Liver (tissue), 9 donors: ENCODE data around the gene PDE4B. TPM values are rescaled to one million over a fixed set of nuclear protein-coding genes. Genes with fewer than 3 reads are reported as not detected.

Source experiments
- DNase-seq: peaks from one replicate; pipeline ENCODE4 v3.0.0-alpha.2; 2017; ENCODE audit warnings: low spot score
- H3K27ac ChIP-seq, 2 donors: one replicate each; pipeline ENCODE4 v1.7.0; 2013; ENCODE audit warnings: inconsistent platforms in 2 of 2, low read length in 2 of 2, control low read depth in 1 of 2, low read depth in 1 of 2, mild to moderate bottlenecking in 1 of 2
- H3K27me3 ChIP-seq, 4 donors: one replicate each; pipeline versions ENCODE4 v1.6.1 to v1.7.0; 2013; ENCODE audit warnings: low read length in 3 of 4, inconsistent platforms in 1 of 4, mild to moderate bottlenecking in 1 of 4, moderate library complexity in 1 of 4; ENCODE audit not compliant: control insufficient read depth in 4 of 4, insufficient read depth in 4 of 4
- H3K36me3 ChIP-seq, 4 donors: one replicate each; pipeline versions ENCODE4 v1.6.1 to v1.7.0; 2013; ENCODE audit warnings: low read length in 3 of 4, mild to moderate bottlenecking in 3 of 4, low read depth in 1 of 4, moderate library complexity in 1 of 4; ENCODE audit not compliant: control insufficient read depth in 4 of 4, insufficient read depth in 3 of 4
- H3K4me1 ChIP-seq, 4 donors: one replicate each; pipeline versions ENCODE4 v1.6.1 to v1.7.0; 2013; ENCODE audit warnings: low read length in 3 of 4, mild to moderate bottlenecking in 3 of 4, moderate library complexity in 1 of 4; ENCODE audit not compliant: control insufficient read depth in 4 of 4, insufficient read depth in 4 of 4
- H3K4me3 ChIP-seq, 3 donors: one replicate each; pipeline versions ENCODE4 v1.6.1 to v1.7.0; 2013; ENCODE audit warnings: low read length in 3 of 3, control low read depth in 1 of 3, low read depth in 1 of 3, mild to moderate bottlenecking in 1 of 3
- H3K9ac ChIP-seq, 2 donors: one replicate each; pipeline ENCODE4 v1.7.0; 2013; ENCODE audit warnings: low read length in 2 of 2, mild to moderate bottlenecking in 2 of 2, moderate library complexity in 2 of 2, control low read depth in 1 of 2, low read depth in 1 of 2
- H3K9me3 ChIP-seq, 4 donors: one replicate each; pipeline versions ENCODE4 v1.6.1 to v1.7.0; 2013; ENCODE audit warnings: low read length in 3 of 4; ENCODE audit not compliant: control insufficient read depth in 4 of 4
- ATF3 ChIP-seq: IDR thresholded peaks from 2 replicates; pipeline ENCODE4 v1.6.1; 2016; ENCODE audit warnings: antibody characterized with exemption
- CTCF ChIP-seq: fragments of 150-350 bp; IDR thresholded peaks from 2 replicates; pipeline ENCODE4 v1.5.1; 2017; ENCODE audit warnings: improper control_type of control experiment, low read depth, low read length; ENCODE audit not compliant: missing input control
- FOXA1 ChIP-seq: IDR thresholded peaks from 2 replicates; pipeline ENCODE4 v1.6.1; 2016; ENCODE audit warnings: antibody characterized with exemption
- FOXA2 ChIP-seq: IDR thresholded peaks from 2 replicates; pipeline ENCODE4 v1.6.1; 2016; ENCODE audit warnings: antibody characterized with exemption
- GABPA ChIP-seq, 2 donors: IDR thresholded peaks in 1 of 2; conservative IDR thresholded peaks in 1 of 2; 2 replicates each; pipeline ENCODE4 v1.6.1; 2016; ENCODE audit warnings: antibody characterized with exemption in 2 of 2, mild to moderate bottlenecking in 1 of 2, moderate library complexity in 1 of 2
- HNF4A ChIP-seq, 2 donors: conservative IDR thresholded peaks; 2 replicates each; pipeline ENCODE4 v1.6.1; 2016; ENCODE audit warnings: antibody characterized with exemption in 2 of 2, mild to moderate bottlenecking in 2 of 2
- HNF4G ChIP-seq: IDR thresholded peaks from 2 replicates; pipeline ENCODE4 v1.6.1; 2016; ENCODE audit warnings: antibody characterized with exemption
- NR2F2 ChIP-seq: IDR thresholded peaks from 2 replicates; pipeline ENCODE4 v1.6.1; 2016; ENCODE audit warnings: antibody characterized with exemption
- RAD21 ChIP-seq, 2 donors: IDR thresholded peaks; 2 replicates each; pipeline ENCODE4 v1.6.1; 2016; ENCODE audit warnings: antibody characterized with exemption in 2 of 2, mild to moderate bottlenecking in 2 of 2
- SP1 ChIP-seq: IDR thresholded peaks from 2 replicates; pipeline ENCODE4 v1.6.1; 2018; ENCODE audit warnings: antibody characterized with exemption, mild to moderate bottlenecking
- YY1 ChIP-seq: IDR thresholded peaks from 2 replicates; pipeline ENCODE4 v1.6.1; 2016; ENCODE audit warnings: antibody characterized with exemption, mild to moderate bottlenecking
- ZBTB33 ChIP-seq: IDR thresholded peaks from 2 replicates; pipeline ENCODE4 v1.6.1; 2016; ENCODE audit warnings: antibody characterized with exemption
- WGBS: extraction: QIAGEN DNeasy Blood & Tissue Kit; methylation state at CpG from one replicate; pipeline ENCODE4 v1.1.7; 2013; 5-methylcytosine and 5-hydroxymethylcytosine counted together
- polyA plus RNA-seq, 2 donors: library from polyadenylated mRNA; stranded (reverse) in 1 of 2; unstranded in 1 of 2; fragments of 200-250 nt in 1 of 2; fragments of >200 nt in 1 of 2; fragmentation: Nextera tagmentation in 1 of 2; extraction: Ambion mirVana in 1 of 2; gene quantifications; one replicate each; pipeline versions ENCODE4 v1.2.1 to v1.2.3, GENCODE V29; 2013 to 2015
- total RNA-seq, 2 donors: library from RNA; depleted of rRNA; stranded (reverse); fragments of >200 nt; gene quantifications; one replicate each; pipeline ENCODE4 v1.2.3, GENCODE V29; 2014
- TF ChIP-seq, protein P1 (sequence below): IDR thresholded peaks from 2 replicates; pipeline ENCODE4 v1.6.1; 2016; ENCODE audit warnings: antibody characterized with exemption, mild to moderate bottlenecking
- donor health status: healthy.
- donor health status: healthy.
- donor health status: healthy.
- donor health status: healthy.
- donor health status: healthy.

Gene PDE4B
- total and polyA plus RNA-seq, 4 donors, result 1.9 to 3.9 (median 2.7) TPM

GRCh38 chr1:66374561-66375111 lies 581.9 kb downstream of the PDE4B start:
- Histone ChIP-seq H3K4me1 (no peaks in the 10 kb centered on the region), H3K27me3 (no peaks in the 10 kb centered on the region), H3K36me3 (peaks cover 0 to 5% (median 0%) of the 10 kb centered on the region in 4 donors), H3K4me3 (no peak overlapping the region), H3K9ac (peak overlapping the region in 1 of 2 donors; percentile 5), H3K9me3 (no peaks in the 10 kb centered on the region), H3K27ac (no peak overlapping the region)
- no peak for DNase-seq
- no peak for TF ChIP-seq HNF4A (conservative IDR thresholded peaks at IDR 0.05)
- TF ChIP-seq GABPA (IDR thresholded peaks at IDR 0.05 in 1 of 2, conservative IDR thresholded peaks at IDR 0.05 in 1 of 2), result no peak
- no peak for TF ChIP-seq FOXA1
- no peak for TF ChIP-seq HNF4G
- TF ChIP-seq, protein P1, sequence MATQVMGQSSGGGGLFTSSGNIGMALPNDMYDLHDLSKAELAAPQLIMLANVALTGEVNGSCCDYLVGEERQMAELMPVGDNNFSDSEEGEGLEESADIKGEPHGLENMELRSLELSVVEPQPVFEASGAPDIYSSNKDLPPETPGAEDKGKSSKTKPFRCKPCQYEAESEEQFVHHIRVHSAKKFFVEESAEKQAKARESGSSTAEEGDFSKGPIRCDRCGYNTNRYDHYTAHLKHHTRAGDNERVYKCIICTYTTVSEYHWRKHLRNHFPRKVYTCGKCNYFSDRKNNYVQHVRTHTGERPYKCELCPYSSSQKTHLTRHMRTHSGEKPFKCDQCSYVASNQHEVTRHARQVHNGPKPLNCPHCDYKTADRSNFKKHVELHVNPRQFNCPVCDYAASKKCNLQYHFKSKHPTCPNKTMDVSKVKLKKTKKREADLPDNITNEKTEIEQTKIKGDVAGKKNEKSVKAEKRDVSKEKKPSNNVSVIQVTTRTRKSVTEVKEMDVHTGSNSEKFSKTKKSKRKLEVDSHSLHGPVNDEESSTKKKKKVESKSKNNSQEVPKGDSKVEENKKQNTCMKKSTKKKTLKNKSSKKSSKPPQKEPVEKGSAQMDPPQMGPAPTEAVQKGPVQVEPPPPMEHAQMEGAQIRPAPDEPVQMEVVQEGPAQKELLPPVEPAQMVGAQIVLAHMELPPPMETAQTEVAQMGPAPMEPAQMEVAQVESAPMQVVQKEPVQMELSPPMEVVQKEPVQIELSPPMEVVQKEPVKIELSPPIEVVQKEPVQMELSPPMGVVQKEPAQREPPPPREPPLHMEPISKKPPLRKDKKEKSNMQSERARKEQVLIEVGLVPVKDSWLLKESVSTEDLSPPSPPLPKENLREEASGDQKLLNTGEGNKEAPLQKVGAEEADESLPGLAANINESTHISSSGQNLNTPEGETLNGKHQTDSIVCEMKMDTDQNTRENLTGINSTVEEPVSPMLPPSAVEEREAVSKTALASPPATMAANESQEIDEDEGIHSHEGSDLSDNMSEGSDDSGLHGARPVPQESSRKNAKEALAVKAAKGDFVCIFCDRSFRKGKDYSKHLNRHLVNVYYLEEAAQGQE, result no peak
- no peak for TF ChIP-seq YY1
- no peak for TF ChIP-seq SP1
- no peak for TF ChIP-seq NR2F2
- no peak for TF ChIP-seq ATF3
- TF ChIP-seq FOXA2, result no peak
- no peak for TF ChIP-seq ZBTB33
- 62% methylated on average over 2 of the region's 2 CpGs for WGBS

DNA sequence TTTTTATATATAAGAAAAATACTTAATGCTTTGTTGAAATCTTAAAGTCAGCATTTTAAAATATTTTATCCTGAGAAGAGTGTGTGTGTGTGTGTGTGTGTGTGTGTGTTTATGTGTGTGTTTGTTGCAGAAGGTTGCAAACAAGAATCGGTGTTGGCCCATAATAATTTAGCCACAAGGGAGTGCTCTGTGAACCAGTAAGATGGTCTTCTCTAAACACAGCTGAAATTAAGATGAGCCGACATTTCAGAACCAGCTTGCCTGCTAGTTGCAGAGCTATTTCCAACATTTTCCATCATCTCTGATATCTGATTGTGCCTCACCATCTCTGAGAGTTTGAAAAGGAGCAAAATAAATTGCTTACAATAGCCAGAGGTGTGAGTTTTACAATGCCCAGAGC lies 582.4 kb downstream of the PDE4B start:
- TF ChIP-seq CTCF, result no peak
- peak in 1 of 2 donors; percentile 40 for TF ChIP-seq RAD21 (IDR thresholded peaks at IDR 0.05)
- 83% methylated on average over 2 of the region's 2 CpGs for WGBS
- H3K36me3 ChIP-seq, result peaks cover 0 to 4% (median 0%) of the 10 kb centered on the region in 4 donors
- H3K4me3 ChIP-seq, result no peak overlapping the region
- H3K9ac ChIP-seq, result no peak overlapping the region
- H3K27ac ChIP-seq, result no peak overlapping the region
- H3K9me3 ChIP-seq, result no peaks in the 10 kb centered on the region
- H3K27me3 ChIP-seq, result no peaks in the 10 kb centered on the region
- no peak for DNase-seq
- H3K4me1 ChIP-seq, result no peaks in the 10 kb centered on the region
